ENCODE results near the gene PTCSC3.

- no peak for TF ChIP-seq CTCF (IDR thresholded peaks at IDR 0.05)
- TF ChIP-seq EP300 (IDR thresholded peaks at IDR 0.05), result no peak
- no peak for TF ChIP-seq POLR2AphosphoS5 (IDR thresholded peaks at IDR 0.05)
- no peak for TF ChIP-seq POLR2A (IDR thresholded peaks at IDR 0.05)
Measured at GRCh38 chr14:36222337-36222736, 45.8 kb upstream of the PTCSC3 start.
